ENCODE data around the gene OR10K2. TPM values are rescaled to one million over a fixed set of nuclear protein-coding genes. Genes with fewer than 3 reads are reported as not detected.

OR10K2 gene
- total and polyA plus RNA-seq, 2 of the 13 experiments (the other 11 are each of a cell fraction or from before 2014, with no cell fraction given): not detected

DNA sequence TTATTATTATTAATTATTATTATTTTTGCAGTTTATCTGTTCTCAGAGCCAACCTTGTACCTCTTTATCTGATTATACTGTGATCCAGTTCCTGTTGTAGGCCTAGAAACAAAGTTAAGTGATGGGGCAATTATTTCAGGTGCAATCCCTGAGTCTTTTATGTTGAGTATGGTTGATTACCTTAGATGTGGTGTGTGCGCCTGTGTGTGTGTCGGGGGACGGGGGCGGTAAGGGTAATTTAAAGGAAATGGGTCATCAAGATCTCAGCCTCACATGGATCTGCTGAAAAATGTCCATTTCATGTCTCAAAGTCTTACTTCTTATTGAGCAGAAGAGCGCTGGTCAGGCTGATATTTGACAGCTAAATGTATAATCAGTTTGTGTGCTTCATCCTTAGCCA, 18.9 kb downstream of the OR10K2 start:
- DNase-seq (ENCODE audit: low spot score) (no peak), ATAC-seq (no peak), FAIRE-seq (no peak)
- no peak overlapping the region for H3K27ac ChIP-seq (ENCODE audit: extremely low read length, insufficient read depth, low read length)
- intact Hi-C loops (cut with micrococcal nuclease; ENCODE audit: unreplicated experiment) (no loop called here), in situ Hi-C loops (cut with HindIII; ENCODE audit: extremely low pct_ligation_motif_present, low pct_unique_long_range_greater_than_20kb) (no loop called here)
- H3K4me1 ChIP-seq (ENCODE audit: insufficient read depth, low read length): no peaks in the 10 kb centered on the region
- no peak overlapping the region for H3K4me3 ChIP-seq (replicated peaks in 1 of 3; ENCODE audit: insufficient read depth in 1 of 3, low read depth in 2 of 3, low read length in 3 of 3)
- POLR2A ChIA-PET: no interaction called here
- H4K20me1 ChIP-seq (ENCODE audit: insufficient read depth, low read length): no peaks in the 10 kb centered on the region
- no peaks in the 10 kb centered on the region for H3K79me2 ChIP-seq (ENCODE audit: insufficient read depth, low read length)
- 52% methylated on average over 5 of the region's 5 CpGs for WGBS (ENCODE audit: low lambda C conversion rate)
- H3K4me2 ChIP-seq (ENCODE audit: low read depth, low read length): no peak overlapping the region
- no TSS peak for BruUV-seq (replicated peaks)
- peaks cover 58% of the 10 kb centered on the region for H3K9me3 ChIP-seq (ENCODE audit: low read length)
- no peak overlapping the region for H2AFZ ChIP-seq (ENCODE audit: low read length)
- H3K27me3 ChIP-seq (ENCODE audit: control insufficient read depth in 1 of 2, insufficient read depth in 2 of 2, low read length in 2 of 2): no peaks in the 10 kb centered on the region
- CTCF ChIA-PET (ENCODE audit: low intra/inter-chr PET ratio, low total read pairs): no interaction called here
- no peak overlapping the region for H3K9ac ChIP-seq (ENCODE audit: insufficient read depth, low read depth, low read length)
- no peaks in the 10 kb centered on the region for H3K36me3 ChIP-seq (replicated peaks in 1 of 2; ENCODE audit: control insufficient read depth in 1 of 2, insufficient read depth in 2 of 2, low read length in 2 of 2)
- no peak for TF ChIP-seq ZKSCAN5 (CRISPR knock-in tag; IDR thresholded peaks at IDR 0.05)
- TF ChIP-seq ZNF232 (CRISPR knock-in tag; IDR thresholded peaks at IDR 0.05; ENCODE audit: borderline replicate concordance): no peak
- TF ChIP-seq, protein P1, sequence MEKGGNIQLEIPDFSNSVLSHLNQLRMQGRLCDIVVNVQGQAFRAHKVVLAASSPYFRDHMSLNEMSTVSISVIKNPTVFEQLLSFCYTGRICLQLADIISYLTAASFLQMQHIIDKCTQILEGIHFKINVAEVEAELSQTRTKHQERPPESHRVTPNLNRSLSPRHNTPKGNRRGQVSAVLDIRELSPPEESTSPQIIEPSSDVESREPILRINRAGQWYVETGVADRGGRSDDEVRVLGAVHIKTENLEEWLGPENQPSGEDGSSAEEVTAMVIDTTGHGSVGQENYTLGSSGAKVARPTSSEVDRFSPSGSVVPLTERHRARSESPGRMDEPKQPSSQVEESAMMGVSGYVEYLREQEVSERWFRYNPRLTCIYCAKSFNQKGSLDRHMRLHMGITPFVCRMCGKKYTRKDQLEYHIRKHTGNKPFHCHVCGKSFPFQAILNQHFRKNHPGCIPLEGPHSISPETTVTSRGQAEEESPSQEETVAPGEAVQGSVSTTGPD (CRISPR knock-in tag; IDR thresholded peaks at IDR 0.05): no peak
- no peak for TF ChIP-seq ZEB1 (IDR thresholded peaks at IDR 0.05; ENCODE audit: insufficient replicate concordance, low read depth)
- no peak for TF ChIP-seq ZNF207 (IDR thresholded peaks at IDR 0.05; ENCODE audit: borderline replicate concordance)
- TF ChIP-seq FOXK1 (CRISPR knock-in tag; IDR thresholded peaks at IDR 0.05; ENCODE audit: borderline replicate concordance, low read depth): no peak
- no peak for TF ChIP-seq RFXAP (CRISPR knock-in tag; IDR thresholded peaks at IDR 0.05; ENCODE audit: borderline replicate concordance)
- no peak for TF ChIP-seq ZNF772 (CRISPR knock-in tag; IDR thresholded peaks at IDR 0.05)
- no peak for TF ChIP-seq ZSCAN25 (CRISPR knock-in tag; IDR thresholded peaks at IDR 0.05)
- no peak for TF ChIP-seq ZNF749 (CRISPR knock-in tag; IDR thresholded peaks at IDR 0.05; ENCODE audit: borderline replicate concordance)
